GM10266 (cell line): ENCODE results near the gene KCNIP4.

Experiments used
- DNase-seq: peaks from one replicate; pipeline ENCODE4 v3.0.0; 2012; ENCODE audit errors: extremely low spot score
- TF ChIP-seq, protein P1 (sequence below): IDR thresholded peaks from 2 replicates; pipeline ENCODE4 v1.5.1; 2012; ENCODE audit warnings: mild to moderate bottlenecking, low read depth; ENCODE audit not compliant: control insufficient read depth, insufficient read depth; ENCODE audit errors: missing control alignments

Gene KCNIP4

DNA sequence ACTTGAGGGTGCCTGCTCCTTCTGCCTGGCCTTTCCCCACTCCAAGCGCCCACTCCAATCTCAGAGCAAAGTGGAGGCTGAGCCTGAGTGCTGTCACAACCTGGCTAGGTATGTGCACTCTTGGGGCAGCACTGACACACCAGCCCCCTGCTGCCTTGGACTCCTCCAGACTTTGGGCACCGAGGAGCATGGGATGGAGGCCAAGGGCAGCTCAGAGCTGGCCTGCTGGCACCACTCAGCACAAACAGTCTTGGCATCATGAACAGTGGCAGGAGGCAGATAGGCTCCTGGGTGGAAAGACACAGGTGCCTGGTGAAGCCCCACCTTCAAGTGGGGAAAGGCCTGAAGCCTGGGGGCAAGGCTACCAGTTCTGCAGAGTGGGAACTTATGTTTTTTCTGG lies 91.8 kb downstream of the KCNIP4 start:
- TF ChIP-seq, protein P1, sequence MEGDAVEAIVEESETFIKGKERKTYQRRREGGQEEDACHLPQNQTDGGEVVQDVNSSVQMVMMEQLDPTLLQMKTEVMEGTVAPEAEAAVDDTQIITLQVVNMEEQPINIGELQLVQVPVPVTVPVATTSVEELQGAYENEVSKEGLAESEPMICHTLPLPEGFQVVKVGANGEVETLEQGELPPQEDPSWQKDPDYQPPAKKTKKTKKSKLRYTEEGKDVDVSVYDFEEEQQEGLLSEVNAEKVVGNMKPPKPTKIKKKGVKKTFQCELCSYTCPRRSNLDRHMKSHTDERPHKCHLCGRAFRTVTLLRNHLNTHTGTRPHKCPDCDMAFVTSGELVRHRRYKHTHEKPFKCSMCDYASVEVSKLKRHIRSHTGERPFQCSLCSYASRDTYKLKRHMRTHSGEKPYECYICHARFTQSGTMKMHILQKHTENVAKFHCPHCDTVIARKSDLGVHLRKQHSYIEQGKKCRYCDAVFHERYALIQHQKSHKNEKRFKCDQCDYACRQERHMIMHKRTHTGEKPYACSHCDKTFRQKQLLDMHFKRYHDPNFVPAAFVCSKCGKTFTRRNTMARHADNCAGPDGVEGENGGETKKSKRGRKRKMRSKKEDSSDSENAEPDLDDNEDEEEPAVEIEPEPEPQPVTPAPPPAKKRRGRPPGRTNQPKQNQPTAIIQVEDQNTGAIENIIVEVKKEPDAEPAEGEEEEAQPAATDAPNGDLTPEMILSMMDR = no peak
- no peak for DNase-seq

DNA sequence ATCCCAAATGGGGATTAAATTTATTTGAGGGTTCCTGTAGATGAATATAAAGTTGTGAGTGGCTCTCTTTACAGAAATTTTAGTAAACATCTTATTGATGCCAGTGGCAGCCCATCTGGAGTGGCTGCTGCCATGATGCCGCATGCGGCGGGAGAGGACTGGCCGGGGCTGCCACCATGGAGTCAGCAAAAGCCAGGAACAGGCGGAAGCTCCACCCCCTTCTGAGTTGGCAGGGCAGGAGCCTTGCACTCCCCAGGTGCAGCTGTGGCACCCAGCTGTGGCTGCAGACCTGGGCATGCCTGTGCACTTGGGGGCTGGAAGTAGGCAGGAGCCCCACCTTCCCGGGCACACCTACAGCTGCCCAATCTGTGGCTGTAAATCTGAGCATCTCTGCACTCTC lies 92.3 kb downstream of the KCNIP4 start:
- no peak for DNase-seq
- TF ChIP-seq, protein P1 = no peak

DNA sequence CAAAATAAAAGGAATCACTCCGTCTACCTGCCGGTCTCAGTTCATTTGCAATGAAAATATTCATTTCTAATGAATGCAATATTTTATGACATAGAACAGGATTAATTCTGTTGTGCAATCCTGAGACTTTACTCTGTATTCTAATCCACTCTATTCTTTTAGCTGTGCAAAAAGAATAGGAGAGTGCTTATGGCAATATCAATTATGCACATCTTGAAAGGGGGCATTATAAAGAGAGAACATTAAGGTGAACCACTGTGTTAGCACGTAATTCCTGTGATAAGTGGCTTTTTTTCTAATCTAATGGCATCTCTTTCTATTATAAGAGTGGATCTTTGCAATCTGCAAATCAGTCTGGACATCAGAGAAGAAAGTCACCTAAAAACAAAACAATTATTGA lies 99.5 kb downstream of the KCNIP4 start:
- no peak for DNase-seq
- TF ChIP-seq, protein P1 = no peak

DNA sequence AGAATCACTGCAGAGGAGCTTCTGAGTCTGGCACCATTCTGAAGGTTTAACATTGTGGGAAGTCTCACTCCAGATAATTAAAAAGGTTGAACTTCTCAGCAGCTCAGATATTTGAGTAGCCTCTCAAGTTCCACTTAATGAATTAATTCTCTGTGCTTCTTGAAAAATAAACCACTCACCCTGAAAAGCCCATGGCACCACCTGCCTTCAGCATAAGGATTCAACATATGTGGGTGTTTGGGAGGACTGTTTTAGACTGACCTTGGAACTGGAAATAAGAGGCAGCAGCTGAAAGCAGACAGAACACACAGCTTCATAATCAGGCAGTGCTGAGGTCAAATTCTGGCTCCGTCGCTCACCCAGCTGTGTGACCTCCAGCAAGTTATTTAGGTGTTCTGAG lies 100.6 kb downstream of the KCNIP4 start:
- TF ChIP-seq, protein P1 = no peak
- no peak for DNase-seq

DNA sequence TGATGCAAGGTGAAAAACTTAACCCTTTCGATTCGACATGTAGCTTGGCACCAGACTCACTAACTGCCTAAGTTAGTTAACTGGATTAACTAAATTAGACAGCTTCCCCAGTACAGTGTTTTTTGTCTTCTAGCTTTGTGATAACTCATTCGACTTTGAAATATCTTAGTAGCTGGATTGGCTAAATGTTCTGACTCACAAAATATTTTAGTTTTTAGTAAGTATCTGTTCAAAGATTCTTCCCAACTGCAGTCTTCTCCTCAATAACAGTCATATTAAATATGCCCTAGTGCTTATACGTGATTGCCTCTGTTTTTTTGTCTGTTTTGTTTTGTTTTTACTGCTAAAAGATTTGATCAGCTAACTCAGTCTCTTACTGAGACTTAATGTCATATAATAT lies 102.9 kb downstream of the KCNIP4 start:
- DNase-seq = no peak
- TF ChIP-seq, protein P1 = no peak

DNA sequence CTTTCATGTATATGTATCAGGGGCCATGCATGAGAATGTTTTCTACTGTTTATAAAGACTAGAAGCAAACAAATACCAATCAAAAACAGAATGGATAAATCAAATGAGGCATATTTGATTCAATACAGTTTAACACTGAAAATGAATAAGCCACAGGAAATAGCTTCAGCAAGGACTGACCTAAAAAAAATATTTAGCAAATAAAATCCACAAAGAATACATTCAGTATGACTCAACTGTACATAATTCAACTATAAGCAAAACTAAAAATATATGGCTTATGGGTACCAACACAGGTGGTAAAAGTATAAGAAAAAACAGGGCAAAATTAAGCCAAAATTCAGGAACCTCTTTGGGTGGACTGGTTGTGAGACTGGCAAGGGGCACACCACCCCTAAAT lies 112.9 kb downstream of the KCNIP4 start:
- TF ChIP-seq, protein P1 = no peak
- no peak for DNase-seq

DNA sequence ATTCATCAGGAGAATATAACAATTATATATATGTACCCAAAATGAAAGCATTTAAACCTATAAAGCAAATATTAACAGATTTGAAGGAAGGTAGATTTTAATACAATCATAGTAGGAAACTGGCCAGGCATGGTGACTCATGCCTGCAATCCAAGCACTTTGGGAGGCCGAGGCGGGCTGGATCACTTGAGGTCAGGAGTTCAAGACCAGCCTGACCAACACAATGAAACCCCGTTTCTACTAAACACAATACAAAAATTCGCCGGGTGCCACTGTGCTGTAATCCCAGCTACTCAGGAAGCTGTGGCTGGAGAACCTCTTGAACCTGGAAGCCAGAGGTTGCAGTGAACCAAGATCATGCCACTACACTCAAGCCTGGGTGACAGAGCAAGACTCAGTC lies 118.3 kb downstream of the KCNIP4 start:
- DNase-seq = no peak
- TF ChIP-seq, protein P1 = no peak
